H1 (cell line): ENCODE results near the gene FOXR2. TPM values are rescaled to one million over a fixed set of nuclear protein-coding genes. Genes with fewer than 3 reads are reported as not detected.

ENCODE experiments used
- CBX8 ChIP-seq: fragments of 300-800, 300-1000 bp; sonication (generic); IDR thresholded peaks from 2 replicates; pipeline ENCODE4 v1.7.1; 2016; ENCODE audit warnings: low read depth, low read length, borderline replicate concordance
- GABPA ChIP-seq: IDR thresholded peaks from 2 replicates; pipeline ENCODE4 v1.6.1; 2011; ENCODE audit warnings: mild to moderate bottlenecking, low read length, moderate library complexity, borderline replicate concordance; ENCODE audit not compliant: insufficient read depth
- NRF1 ChIP-seq: IDR thresholded peaks from 2 replicates; pipeline ENCODE4 v1.6.1; 2011; ENCODE audit warnings: mild to moderate bottlenecking, low read depth, low read length, improper control_type of control experiment
- polyA plus RNA-seq, 7 experiments: library from polyadenylated mRNA; depleted of rRNA in 3 of 7; stranded (reverse) in 5 of 7; unstranded in 2 of 7; fragments of >200 nt in 5 of 7; fragments of 200-250 nt in 2 of 7; gene quantifications; 1 replicate in 5 of 7; 2 replicates in 1 of 7; 4 replicates in 1 of 7; pipeline versions ENCODE4 v1.2.1 to v1.2.3, GENCODE V29; 2011 to 2013; ENCODE audit warnings: missing spikeins in 2 of 7, mixed read lengths in 2 of 7
- total RNA-seq: library from RNA; stranded (reverse); fragmentation: NEBNext Ultra II Directional; extraction: Animal tissue kit (Norgen Biotek cat#: 25700); gene quantifications from 2 replicates; pipeline ENCODE4 v1.2.1, GENCODE V29; 2021

FOXR2 gene
- total and polyA plus RNA-seq, 2 of the 8 experiments (the other 6 are each of a cell fraction or from before 2014, with no cell fraction given): not detected

- TF ChIP-seq CBX8: no peak
- no peak for TF ChIP-seq NRF1
- TF ChIP-seq GABPA: no peak
These were observed 24.9 kb upstream of the FOXR2 start (continued) for GRCh38 chrX:55598333-55598732.
